Caco-2 (cell line): Measurements from ENCODE around the gene COL27A1. TPM values are rescaled to one million over a fixed set of nuclear protein-coding genes. Genes with fewer than 3 reads are reported as not detected.

Experiments used
- BruUV-seq: library from RNA; stranded (reverse); fragments of 400-500 nt; replicated peaks from 2 replicates; lab custom pipeline; 2021; lab: Mats Ljungman, UMichigan
- CTCF ChIA-PET: fragments of 300-600 bp; sonication (Branson Sonifier 250); formaldehyde crosslinking; loops from one replicate; lab custom pipeline; 2022; ENCODE audit warnings: antibody characterized with exemption; lab: Charles Lee
- POLR2A ChIA-PET: fragments of 300-600 bp; sonication (Branson Sonifier 250); formaldehyde crosslinking; loops from one replicate; lab custom pipeline; 2022; ENCODE audit warnings: antibody characterized with exemption; lab: Charles Lee
- DNase-seq, 2 experiments: peaks; one replicate each; pipeline versions ENCODE4 v3.0.0 to v3.0.0-alpha.2; 2020 to 2022
- H3K27me3 ChIP-seq: replicated peaks from 2 replicates; pipeline ENCODE4 v1.6.0; 2011; ENCODE audit warnings: low read length; ENCODE audit not compliant: control insufficient read depth, insufficient read depth
- H3K36me3 ChIP-seq: 2 replicates; pipeline ENCODE4 v1.5.1; 2011; ENCODE audit warnings: low read length; ENCODE audit not compliant: control insufficient read depth, insufficient read depth
- H3K4me1 ChIP-seq: fragments of 250-450 bp; sonication (Bioruptor Pico); 2 replicates; pipeline ENCODE4 v1.5.1; 2020; ENCODE audit warnings: mild to moderate bottlenecking
- H3K4me3 ChIP-seq: 2 replicates; pipeline ENCODE4 v1.5.1; 2011; ENCODE audit warnings: low read depth, mild to moderate bottlenecking, control low read depth, low read length
- H3K9me3 ChIP-seq: fragments of 250-450 bp; sonication (Bioruptor Pico); 2 replicates; pipeline ENCODE4 v1.5.1; 2020; ENCODE audit warnings: mild to moderate bottlenecking, moderate library complexity
- H3K27ac Mint-ChIP-seq: one replicate; pipeline ENCODE4 v1.8.0; 2022; ENCODE audit warnings: mixed read lengths; ENCODE audit not compliant: unreplicated experiment
- H3K27me3 Mint-ChIP-seq: one replicate; pipeline ENCODE4 v1.8.0; 2022; ENCODE audit warnings: mixed read lengths; ENCODE audit not compliant: insufficient read depth, unreplicated experiment
- H3K36me3 Mint-ChIP-seq: one replicate; pipeline ENCODE4 v1.8.0; 2022; ENCODE audit warnings: mild to moderate bottlenecking, mixed read lengths; ENCODE audit not compliant: insufficient read depth, unreplicated experiment
- H3K4me1 Mint-ChIP-seq: one replicate; pipeline ENCODE4 v1.8.0; 2022; ENCODE audit warnings: low read depth, mixed read lengths; ENCODE audit not compliant: unreplicated experiment
- H3K4me3 Mint-ChIP-seq: one replicate; pipeline ENCODE4 v1.8.0; 2022; ENCODE audit warnings: mild to moderate bottlenecking, moderate library complexity, mixed read lengths; ENCODE audit not compliant: unreplicated experiment
- H3K9me3 Mint-ChIP-seq: one replicate; pipeline ENCODE4 v1.8.0; 2022; ENCODE audit warnings: mixed read lengths; ENCODE audit not compliant: unreplicated experiment
- intact Hi-C: fragments of 100-400 bp; cut with micrococcal nuclease; formaldehyde crosslinking; loops from one replicate; pipeline ENCODE4 v1.10.0; 2022; ENCODE audit not compliant: unreplicated experiment
- total RNA-seq: library from RNA; stranded (reverse); gene quantifications from 2 replicates; pipeline ENCODE4 v1.2.3, GENCODE V29; 2022
- TF ChIP-seq, protein P1 (sequence below), 2 experiments: fragments of 200-600 bp in 1 of 2; IDR thresholded peaks; 1 replicate in 1 of 2; 2 replicates in 1 of 2; pipeline versions ENCODE4 v1.5.1 to v1.8.0; 2011 to 2022; ENCODE audit warnings: antibody characterized with exemption in 1 of 2, control low read depth in 1 of 2, inconsistent platforms in 1 of 2, low read depth in 1 of 2, low read length in 1 of 2, mild to moderate bottlenecking in 1 of 2, moderate library complexity in 1 of 2; ENCODE audit not compliant: insufficient read depth in 1 of 2, severe bottlenecking in 1 of 2, unreplicated experiment in 1 of 2

COL27A1 gene
- total RNA-seq, 1 experiment from 2014 or later, result 31.1 TPM

GRCh38 chr9:114214686-114215414 is 59.5 kb downstream of the COL27A1 start:
- CTCF ChIA-PET, result no interaction called here
- Histone ChIP-seq H3K27me3 (no peaks in the 10 kb centered on the region), H3K4me1 (no peaks in the 10 kb centered on the region), H3K9me3 (no peaks in the 10 kb centered on the region), H3K36me3 (0 out of 2 replicates have a peak, but pooled peaks cover 3% of the 10 kb centered on the region), H3K4me3 (no peak overlapping the region)
- H3K9me3 Mint-ChIP-seq, result no peaks in the 10 kb centered on the region
- intact Hi-C loops, result no loop called here
- no peaks in the 10 kb centered on the region for H3K4me1 Mint-ChIP-seq
- no peaks in the 10 kb centered on the region for H3K27me3 Mint-ChIP-seq
- H3K36me3 Mint-ChIP-seq, result peaks cover 21% of the 10 kb centered on the region
- no peak for DNase-seq
- TF ChIP-seq, protein P1, sequence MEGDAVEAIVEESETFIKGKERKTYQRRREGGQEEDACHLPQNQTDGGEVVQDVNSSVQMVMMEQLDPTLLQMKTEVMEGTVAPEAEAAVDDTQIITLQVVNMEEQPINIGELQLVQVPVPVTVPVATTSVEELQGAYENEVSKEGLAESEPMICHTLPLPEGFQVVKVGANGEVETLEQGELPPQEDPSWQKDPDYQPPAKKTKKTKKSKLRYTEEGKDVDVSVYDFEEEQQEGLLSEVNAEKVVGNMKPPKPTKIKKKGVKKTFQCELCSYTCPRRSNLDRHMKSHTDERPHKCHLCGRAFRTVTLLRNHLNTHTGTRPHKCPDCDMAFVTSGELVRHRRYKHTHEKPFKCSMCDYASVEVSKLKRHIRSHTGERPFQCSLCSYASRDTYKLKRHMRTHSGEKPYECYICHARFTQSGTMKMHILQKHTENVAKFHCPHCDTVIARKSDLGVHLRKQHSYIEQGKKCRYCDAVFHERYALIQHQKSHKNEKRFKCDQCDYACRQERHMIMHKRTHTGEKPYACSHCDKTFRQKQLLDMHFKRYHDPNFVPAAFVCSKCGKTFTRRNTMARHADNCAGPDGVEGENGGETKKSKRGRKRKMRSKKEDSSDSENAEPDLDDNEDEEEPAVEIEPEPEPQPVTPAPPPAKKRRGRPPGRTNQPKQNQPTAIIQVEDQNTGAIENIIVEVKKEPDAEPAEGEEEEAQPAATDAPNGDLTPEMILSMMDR (IDR thresholded peaks at IDR 0.05; ENCODE audit: insufficient read depth in 1 of 2, low read depth in 1 of 2, low read length in 1 of 2, severe bottlenecking in 1 of 2, unreplicated experiment in 1 of 2), result no peak
- POLR2A ChIA-PET, result no interaction called here
- BruUV-seq, result no TSS peak
- no peak overlapping the region for H3K4me3 Mint-ChIP-seq
- H3K27ac Mint-ChIP-seq, result no peak overlapping the region

GRCh38 chr9:114216081-114216480 is 60.7 kb downstream of the COL27A1 start:
- H3K9me3 ChIP-seq, result no peaks in the 10 kb centered on the region
- ChIA-PET CTCF (interaction anchor here (0.6 kb wide), 1 partner anchor 29 kb away, joined by 3 read pairs; no protein-coding TSS in a partner anchor), POLR2A (no interaction called here)
- Mint-ChIP-seq H3K36me3 (peaks cover 15% of the 10 kb centered on the region), H3K27ac (no peak overlapping the region), H3K27me3 (no peaks in the 10 kb centered on the region), H3K4me1 (no peaks in the 10 kb centered on the region), H3K4me3 (no peak overlapping the region), H3K9me3 (no peaks in the 10 kb centered on the region)
- no TSS peak for BruUV-seq
- H3K4me1 ChIP-seq, result no peaks in the 10 kb centered on the region
- H3K36me3 ChIP-seq, result no peaks in the 10 kb centered on the region
- no peaks in the 10 kb centered on the region for H3K27me3 ChIP-seq
- DNase-seq, result no peak
- TF ChIP-seq, protein P1 (IDR thresholded peaks at IDR 0.05; ENCODE audit: insufficient read depth in 1 of 2, low read depth in 1 of 2, low read length in 1 of 2, severe bottlenecking in 1 of 2, unreplicated experiment in 1 of 2), result no peak
- intact Hi-C loops, result no loop called here
- no peak overlapping the region for H3K4me3 ChIP-seq

DNA sequence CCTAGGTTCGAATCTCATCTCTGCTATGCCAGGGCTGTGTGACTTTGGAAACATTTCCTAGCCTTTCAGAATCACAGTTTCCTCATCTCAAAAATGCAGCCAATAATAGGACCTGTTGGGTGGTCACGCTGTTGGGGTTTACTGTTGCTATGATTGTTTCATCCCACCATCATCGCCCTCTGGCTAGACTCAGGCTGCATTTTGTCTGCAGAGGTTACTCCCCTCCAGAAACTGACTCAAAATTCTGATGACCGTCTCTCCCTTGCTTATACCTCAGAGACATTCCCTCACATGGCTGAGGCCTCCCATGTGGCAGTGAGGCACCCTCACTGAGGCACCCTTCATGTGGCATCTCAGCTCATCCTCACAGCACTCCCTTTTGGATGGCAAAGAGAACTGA is 61.6 kb downstream of the COL27A1 start:
- H3K27ac Mint-ChIP-seq, result no peak overlapping the region
- Histone ChIP-seq H3K4me3 (no peak overlapping the region), H3K9me3 (no peaks in the 10 kb centered on the region), H3K4me1 (no peaks in the 10 kb centered on the region), H3K36me3 (no peaks in the 10 kb centered on the region), H3K27me3 (no peaks in the 10 kb centered on the region)
- peaks cover 15% of the 10 kb centered on the region for H3K36me3 Mint-ChIP-seq
- no peaks in the 10 kb centered on the region for H3K4me1 Mint-ChIP-seq
- CTCF ChIA-PET, result interaction anchor here (0.6 kb wide), 1 partner anchor 30 kb away, joined by 3 read pairs; no protein-coding TSS in a partner anchor
- intact Hi-C loops, result no loop called here
- no peak overlapping the region for H3K4me3 Mint-ChIP-seq
- no peaks in the 10 kb centered on the region for H3K27me3 Mint-ChIP-seq
- H3K9me3 Mint-ChIP-seq, result no peaks in the 10 kb centered on the region
- POLR2A ChIA-PET, result no interaction called here
- TF ChIP-seq, protein P1 (IDR thresholded peaks at IDR 0.05; ENCODE audit: insufficient read depth in 1 of 2, low read depth in 1 of 2, low read length in 1 of 2, severe bottlenecking in 1 of 2, unreplicated experiment in 1 of 2), result no peak
- BruUV-seq, result no TSS peak
- no peak for DNase-seq
